Erythroblast (primary cell): ENCODE results near the gene P2RY12.

Experiments
- GATA1 ChIP-seq: IDR thresholded peaks from 2 replicates; pipeline ENCODE4 v1.6.1; 2011; ENCODE audit warnings: low read depth, mild to moderate bottlenecking, control low read depth, low read length, moderate library complexity
- POLR2A ChIP-seq: IDR thresholded peaks from 2 replicates; pipeline ENCODE4 v1.6.1; 2011; ENCODE audit warnings: mild to moderate bottlenecking, low read length

DNA sequence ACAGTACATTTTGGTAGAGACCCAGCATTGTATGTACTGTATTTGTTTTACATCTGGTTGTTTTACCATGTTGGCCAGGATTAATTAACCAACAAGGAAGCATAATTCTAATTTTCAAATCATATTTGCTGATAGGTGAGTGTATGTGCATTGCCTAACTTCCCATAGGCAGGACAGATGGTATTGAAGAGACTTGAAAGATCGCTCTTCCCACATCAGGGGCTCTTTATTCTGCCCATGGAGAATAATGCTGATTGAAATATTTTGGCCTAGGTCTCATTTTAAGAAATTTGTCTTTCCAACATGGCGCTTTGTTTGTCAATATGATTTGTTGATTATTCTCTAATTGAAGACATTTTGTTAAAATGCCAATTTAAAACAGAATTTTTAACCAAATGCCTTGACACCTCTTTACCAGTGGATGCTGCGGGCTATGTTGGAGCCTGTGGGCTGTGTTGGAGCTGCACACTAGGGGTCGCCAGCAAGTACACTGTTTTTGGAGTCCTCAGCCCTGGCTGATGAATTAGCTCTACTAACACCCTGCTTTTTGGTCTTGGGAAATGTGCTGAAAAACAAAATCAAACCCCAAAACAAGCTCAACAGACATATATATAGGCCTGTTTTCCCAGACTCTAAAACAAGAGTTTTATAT is 5.3 kb downstream of the P2RY12 start:
- TF ChIP-seq POLR2A: no peak
- TF ChIP-seq GATA1: no peak
